ENCODE results near the gene MYMX.

GRCh38 chr6:44186635-44187025, 30.1 kb upstream of the MYMX start:
- no peak for TF ChIP-seq CTCF (IDR thresholded peaks at IDR 0.05)
- TF ChIP-seq POLR2A (IDR thresholded peaks at IDR 0.05), result no peak
- TF ChIP-seq POLR2AphosphoS5 (IDR thresholded peaks at IDR 0.05), result no peak
